Measurements from ENCODE around the gene ITPR3.

The ITPR3 gene

DNA sequence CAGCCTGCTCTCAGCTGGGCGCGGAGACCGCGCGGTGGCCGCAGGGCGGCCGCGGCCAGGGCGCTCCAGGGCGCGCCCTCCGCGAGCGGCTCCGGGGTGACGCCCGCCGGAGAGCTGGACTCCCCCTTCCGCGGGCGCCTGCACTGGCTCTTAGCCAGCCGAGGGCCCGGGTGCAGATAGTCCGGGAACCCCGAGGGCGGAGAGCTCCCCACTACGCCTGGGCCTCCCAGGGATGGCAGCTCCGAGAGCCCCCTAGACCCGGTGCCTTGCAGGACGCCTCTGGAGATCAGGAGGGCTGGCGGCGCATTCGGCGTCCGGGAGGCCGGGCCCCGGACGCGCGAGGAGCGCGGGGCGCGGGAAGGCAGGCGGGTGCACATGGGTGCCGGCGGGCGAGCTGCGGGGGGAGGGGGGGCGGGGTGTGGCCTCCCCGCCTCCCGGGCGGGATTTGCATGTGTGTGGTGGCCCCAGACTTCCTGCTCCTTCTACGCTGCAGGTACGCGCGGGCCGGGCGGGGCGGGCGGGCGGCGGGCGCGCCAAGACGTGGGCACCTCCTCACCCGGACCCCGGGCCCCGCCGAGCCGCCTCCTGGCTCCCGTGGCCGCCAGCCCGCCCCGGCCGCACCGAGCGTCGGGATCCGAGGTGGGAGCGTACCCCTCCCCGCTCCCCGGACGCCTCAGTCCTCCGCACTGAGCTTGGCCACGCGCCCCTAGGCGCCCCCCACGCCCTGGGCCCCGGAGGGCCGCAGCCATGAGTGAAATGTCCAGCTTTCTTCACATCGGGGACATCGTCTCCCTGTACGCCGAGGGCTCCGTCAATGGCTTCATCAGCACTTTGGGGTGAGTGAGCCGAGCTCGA is at the start of gene ITPR3:
Gene ITPR3, plus strand, starts transcription at position 467 of the 855 bp plus-strand sequence. Its CDS starts 281 bp downstream, at position 748.
- DNase-seq: peak; percentile 57

DNA sequence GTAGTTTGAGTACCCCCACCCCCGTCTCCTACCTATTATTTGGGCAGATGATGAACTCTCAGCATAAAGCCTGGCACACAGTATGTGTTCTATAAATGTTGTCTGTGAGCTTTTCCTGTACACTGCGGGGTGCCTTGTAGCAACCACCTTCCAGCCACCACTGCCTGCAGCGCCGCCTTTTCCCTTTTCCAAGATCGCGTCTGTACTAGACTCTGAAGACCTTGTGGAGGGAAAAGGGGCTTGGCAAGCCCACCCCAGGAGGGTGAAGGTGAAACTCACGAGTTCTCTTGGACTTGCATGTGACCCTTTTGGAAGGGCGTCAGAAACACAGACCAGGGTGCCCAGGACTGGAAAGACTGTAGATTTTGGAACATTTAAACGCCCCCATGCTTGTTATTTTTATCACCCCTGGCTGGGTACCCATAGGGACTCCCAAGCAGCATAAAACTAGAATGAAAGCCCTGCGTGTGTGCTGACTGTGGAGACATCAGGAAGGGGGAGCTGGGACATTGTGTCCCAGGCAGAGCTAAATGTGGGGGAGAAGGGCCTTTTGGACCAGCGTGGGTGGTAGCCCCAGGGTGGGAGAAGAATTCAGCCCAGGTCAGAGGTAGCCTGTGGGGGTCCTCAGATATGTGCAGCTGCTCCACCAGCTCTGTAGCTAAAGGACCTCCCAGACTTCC is 49.3 kb upstream of the ITPR3 start:
- no peak for DNase-seq

DNA sequence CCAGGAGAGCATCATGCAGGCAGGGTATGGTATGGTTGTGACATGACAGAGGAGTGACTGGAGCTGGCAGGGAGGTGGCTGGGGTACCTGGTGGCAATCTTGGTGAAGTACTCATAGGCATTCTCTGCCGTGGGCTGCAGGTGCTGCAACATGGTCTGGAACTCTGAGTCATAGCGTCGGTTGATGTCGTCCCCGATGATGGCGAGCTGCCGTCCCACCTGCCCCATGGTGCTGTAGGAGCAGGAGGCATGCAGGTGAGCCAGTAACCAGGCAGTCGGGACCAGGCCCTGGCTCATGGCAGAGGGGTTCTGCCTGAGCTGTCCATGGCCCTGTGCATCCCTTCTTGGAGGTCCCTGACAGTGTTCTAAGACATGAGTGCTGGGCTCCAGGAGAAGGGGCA is 45.9 kb upstream of the ITPR3 start:
- DNase-seq: no peak

DNA sequence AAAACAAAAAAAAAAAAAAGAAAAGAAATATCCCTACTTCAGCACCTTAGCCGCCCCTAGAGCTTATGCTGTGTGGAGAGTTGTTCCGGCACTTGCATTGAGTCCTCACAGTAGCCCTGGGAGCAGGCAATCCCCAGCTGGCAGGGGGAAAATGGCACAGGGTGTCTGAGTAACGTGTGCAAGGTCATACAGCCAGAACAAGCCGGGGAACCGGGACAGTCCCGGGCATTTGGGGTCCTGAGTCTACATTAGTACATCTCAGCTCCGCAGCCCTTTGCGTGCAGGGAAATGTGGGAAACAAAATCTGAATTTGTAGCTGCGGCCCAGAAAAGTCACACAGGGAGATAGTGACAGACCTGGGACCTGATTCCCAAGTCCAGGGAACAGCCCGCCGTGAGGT is 44.5 kb upstream of the ITPR3 start:
- DNase-seq: no peak

DNA sequence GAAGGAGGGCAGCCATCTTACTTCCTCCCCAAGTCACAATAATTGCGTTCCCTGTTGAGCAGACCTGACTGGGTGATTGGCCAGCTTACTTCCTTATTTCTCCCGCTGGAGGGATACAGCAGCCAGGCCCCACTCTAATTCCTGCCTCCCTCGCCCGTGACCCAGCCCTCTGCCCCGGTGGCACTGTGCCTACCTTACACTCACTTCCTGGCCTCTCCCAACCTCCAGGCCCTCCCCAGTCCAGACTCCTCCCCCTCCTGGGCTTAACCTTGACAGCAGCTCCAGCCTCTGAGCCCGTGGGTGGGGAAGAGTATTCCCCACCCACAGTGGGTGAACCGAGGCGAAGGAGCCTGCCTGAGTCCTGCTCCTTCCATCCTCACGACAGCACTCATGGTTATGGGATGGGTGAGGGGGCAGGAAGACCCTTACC is 44.0 kb upstream of the ITPR3 start:
- DNase-seq: no peak

DNA sequence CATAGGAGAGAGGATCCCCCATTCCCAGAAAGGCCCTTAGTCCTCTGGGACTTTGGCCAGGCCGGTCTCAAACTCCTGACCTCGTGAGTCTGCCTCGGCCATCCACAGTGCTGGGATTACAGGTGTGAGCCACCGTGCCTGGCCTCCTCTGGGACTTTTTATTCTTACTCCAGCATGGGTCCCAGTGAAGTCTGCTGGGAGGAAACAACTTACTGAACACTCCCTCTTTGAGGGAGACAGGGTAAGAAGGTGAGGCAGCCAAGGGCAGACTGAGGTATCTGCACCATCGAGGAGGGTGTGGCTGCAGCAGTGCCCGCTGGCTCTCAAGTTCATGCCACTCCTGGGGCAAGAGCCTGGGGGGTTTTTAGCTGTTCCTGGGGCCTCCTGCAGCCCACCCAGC is 43.4 kb upstream of the ITPR3 start:
- no peak for DNase-seq

DNA sequence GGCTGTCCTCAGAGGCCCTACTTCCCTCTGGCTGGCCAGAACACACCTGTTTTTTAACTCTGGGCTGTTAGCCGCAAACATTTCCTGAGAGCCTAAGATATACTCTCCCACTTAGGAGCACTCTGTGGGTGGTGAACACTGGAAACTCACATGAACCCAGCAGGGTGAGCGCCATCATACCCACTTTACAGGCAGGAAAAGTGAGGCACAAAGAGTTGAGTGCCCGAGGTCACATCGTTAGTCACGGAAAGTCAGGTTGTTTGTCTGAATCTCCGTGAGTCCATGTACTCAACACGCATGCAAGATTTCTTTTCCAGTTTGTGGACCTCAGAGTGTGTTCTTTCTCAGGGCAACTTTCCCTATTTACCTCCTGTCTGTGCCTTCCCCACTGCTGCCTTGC is 43.0 kb upstream of the ITPR3 start:
- no peak for DNase-seq

DNA sequence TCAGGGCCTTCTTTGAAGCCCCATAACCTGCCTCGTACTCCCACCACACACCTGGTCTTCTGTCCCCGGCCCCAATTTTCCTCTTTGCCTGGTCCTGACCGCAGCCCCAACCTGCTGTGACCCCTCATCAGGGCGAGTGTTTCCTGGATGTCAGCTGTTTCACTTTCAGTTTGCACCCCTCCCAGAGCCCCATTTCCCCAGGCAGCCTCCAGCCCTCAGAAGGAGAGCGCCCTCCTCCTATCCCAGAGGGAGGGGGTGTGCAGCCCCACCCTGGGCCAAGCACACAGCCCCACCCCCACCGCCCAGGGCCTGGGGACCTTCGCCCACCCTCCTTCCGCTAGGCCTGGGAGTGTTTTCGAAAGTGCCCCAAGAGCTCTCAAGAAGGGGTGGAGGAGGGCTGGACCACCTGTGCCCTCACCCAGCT is 42.5 kb upstream of the ITPR3 start:
- DNase-seq: no peak

DNA sequence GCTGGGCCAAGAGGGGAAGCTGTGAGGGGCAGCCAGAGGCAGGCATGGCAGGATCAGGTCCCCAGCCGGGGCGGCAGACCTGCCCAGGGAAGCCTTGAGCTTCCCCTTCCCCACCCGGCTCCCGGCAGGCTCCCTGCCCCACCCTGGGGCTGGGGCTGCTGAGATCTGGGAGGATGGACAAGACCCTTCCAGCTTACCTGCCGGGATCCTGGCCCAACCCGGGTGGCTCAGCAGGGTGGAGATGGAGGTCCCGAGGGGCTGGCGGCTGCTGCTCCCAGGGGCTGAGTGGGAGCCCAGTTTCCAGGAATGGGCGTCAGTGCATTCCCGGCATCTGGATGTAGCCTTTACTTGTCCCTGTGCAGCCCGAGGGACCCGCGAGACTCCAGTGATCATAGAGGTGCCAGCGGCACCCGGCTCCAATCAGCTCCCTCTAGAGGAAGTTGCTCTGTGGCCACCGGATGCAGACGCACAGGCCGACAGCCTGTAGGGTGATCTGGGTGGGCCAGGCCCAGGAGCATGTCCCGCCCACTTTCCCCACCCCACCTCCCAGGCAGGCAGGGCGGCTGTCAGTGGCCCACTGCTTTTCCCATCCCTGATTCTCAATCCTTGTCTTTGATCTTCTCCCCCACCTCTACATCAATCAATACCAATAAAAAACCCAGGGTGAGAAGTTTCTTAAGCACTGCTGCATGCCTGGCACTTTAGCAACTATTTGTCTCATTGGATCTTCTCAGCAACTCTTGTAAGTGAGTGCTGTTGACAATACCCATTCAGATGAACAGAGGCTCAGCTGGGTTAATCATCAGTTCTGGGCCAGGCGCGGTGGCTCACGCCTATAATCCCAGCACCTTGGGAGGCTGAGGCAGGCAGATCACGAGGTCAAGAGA is 41.1 kb upstream of the ITPR3 start, which contains the start of gene BAK1:
Gene BAK1, minus strand, starts transcription at position 449 of the 887 bp plus-strand sequence. CDS start 2,672 bp downstream, outside the sequence.
- DNase-seq: peak; percentile 91

DNA sequence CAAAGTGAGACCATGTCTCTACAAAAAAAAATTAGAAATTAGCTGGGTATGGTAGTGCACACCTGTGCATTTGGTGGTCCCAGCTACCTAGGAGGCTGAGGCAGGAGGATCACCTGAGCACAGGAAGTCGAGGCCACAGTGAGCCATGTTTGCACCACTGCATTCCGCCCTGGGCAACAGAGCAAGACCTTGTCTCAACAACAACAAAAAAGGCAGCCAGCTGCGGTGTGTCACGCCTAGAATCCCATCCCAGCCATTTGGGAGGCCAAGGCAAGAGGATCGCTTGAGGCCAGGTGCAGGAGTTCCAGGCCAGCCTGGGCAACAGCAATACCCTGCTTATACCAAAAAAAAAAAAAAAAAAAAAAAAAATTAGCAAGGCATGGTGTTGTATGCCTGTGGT is 39.9 kb upstream of the ITPR3 start:
- DNase-seq: no peak

DNA sequence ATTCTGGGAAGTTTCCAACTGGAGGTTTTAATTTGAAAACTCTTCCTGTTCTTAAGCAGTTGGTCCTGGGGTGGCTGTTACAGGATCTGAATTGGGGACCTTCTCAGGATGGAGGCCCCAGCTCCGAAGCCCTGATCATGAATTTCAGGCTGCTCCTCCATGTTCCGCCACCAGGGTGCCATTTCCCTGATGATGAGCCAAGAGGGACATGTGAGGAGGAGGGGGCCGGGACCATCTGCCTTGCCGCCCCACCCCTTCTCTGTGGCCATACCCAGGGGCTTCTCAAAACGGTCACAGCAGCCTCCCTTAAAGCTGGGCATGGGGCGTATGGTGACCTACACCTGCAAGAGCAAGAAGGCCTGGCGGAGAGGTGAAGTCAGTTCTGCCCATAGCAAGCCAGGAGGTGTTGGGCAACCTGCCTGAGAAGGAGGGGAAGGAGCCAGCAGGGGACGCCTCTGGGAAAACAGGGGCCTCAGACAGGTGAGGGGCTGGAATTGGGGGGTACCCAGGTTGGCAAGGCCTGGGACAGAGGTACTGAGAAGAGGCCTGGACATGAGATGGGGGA is 37.4 kb upstream of the ITPR3 start:
- DNase-seq: no peak

DNA sequence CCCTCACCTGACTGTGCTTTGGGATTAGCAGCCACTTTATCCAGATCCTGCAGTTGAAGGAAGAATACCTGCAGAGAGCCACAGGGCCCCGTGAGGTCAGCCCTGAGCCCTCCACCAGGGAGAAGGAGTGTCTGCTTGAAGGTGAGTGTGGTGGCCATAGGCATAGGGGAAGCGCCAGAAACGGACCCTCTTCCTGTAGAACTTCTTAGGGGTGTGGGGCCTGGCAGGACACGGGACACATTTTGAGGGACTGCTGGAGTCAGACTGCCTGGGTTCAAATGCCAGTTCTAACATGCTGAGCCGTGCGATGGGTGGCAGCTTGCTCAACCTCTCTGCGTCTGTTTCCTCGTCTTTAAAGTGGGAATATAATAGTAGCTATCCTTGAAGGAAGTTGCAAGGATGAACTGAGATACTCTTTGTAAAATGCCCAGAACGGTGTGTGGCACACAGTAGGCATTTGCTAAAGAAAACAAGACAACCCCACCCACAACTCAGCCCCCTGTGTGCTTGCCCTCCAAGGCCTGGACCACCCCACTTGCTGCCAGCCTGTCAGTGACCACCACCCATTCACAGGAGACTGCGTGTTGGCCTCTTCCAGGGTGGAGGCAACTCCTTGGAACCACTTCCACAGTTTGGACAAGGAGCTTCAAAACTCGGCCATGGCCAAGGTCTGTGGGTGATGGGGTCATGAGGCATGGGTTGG is 36.3 kb upstream of the ITPR3 start:
- DNase-seq: no peak

DNA sequence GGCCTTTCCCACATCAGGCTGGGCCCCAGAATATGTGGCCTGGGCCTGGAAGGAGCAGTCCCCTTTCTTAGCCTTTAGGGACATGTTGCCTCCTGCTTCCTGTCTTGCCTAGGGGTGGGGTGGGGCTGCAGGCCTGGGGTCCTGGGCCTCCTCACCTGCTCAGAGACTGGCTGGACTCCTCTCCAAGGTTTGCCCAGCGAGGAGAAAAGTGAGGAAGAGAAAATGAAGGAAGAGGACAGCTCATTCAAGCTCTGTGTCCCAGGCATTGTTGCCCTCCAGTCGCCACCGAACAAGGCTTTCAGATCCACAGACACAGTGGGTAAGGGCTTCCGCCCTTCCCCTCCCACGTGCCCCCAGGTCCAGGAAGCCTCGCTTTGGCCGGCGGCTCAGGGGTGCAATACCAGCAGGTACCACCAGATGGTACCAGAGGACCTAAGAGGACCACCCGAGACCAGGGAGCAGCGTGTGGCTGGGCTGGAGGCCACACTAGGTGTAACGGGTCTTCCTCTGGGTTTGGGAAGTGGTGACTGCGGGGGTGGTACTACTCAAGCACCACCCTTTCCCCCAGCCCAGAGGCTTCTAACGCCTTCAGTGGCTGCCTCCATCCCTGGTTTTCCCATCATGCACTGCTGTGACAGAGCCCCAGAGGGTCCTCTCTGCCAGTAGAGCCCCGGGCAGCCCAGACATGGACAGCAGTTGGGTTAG is 35.6 kb upstream of the ITPR3 start:
- peak; percentile 46 for DNase-seq

DNA sequence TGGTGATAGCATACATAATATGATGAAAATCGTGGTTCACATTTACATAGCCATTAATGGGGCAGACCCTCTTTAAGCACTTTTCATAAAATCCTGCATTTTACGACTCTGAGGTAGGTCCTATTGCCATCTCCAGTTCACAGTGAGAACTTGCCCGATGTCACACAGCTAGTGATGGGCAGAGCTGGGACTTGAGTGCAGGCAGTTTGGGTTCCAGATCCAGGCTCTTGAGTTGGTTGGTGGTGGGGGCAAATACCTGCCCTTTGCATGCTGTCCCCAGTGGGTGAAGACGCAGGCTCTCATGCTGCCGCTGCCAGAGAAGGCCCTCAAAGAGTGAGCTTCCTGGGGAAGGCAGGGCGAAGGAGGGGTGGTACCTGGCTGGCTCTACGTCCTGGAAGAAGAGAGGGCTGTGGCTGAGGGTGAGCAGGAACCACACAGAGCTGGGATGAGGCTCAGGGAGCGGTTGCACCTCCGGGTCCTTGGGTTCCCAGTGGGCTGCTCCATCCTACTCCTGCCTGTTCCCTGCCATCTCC is 34.9 kb upstream of the ITPR3 start:
- DNase-seq: no peak

DNA sequence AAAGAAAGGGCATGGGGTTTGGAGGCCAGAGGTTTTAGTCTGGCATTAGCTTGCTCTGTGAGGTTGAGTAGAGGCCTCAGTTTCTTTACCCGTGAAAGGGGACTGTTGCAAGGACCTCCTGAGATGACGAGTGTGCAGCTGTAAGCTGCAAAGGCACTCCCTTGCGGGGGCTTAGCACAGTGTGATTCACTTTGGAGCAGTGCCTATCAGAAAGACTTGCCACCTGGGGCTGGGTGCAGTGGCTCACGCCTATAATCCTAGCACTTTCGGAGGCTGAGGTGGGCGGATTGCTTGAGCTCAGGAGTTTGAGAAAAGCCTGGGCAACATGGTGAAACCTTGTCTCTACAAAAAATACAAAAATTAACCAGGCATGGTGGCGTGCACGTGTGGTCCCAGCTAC is 33.6 kb upstream of the ITPR3 start:
- DNase-seq: no peak

DNA sequence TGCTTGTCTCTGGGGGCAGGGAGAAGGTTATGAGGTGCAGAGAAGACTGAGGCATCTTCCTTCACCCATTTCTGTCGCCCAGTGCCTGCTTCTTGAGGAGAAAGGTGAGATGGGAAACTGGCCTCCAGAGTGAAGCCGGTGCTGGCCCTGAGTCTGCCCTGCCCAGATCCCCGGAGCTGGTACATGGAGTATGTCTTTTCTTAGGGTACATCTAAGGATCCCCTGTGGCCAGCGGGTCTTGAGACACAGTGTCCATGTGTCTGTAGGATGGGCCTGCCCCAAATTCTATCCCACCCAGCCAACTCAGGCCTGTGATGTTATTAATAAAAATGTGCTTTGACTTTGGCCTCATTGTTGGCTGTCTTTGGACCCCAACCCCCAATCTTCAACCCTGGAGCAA is 32.2 kb upstream of the ITPR3 start:
- DNase-seq: no peak

DNA sequence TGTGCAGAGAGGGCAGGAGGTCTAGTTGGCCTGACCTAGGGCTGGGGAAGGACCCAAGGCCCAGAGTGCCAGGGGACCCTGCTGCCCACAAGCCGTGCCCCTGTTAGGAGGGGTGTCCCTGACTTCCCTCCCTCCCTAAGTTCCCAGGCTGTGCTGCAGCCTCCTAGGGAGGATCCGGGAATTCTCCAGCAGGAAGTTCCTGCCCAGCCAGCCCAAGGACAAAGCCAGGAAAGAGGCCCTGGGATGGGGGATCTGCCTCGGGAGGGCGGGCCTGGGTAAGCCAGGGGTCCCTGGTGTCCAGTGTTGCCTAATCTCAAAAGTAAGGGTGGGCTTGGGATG is 31.8 kb upstream of the ITPR3 start:
- DNase-seq: no peak

DNA sequence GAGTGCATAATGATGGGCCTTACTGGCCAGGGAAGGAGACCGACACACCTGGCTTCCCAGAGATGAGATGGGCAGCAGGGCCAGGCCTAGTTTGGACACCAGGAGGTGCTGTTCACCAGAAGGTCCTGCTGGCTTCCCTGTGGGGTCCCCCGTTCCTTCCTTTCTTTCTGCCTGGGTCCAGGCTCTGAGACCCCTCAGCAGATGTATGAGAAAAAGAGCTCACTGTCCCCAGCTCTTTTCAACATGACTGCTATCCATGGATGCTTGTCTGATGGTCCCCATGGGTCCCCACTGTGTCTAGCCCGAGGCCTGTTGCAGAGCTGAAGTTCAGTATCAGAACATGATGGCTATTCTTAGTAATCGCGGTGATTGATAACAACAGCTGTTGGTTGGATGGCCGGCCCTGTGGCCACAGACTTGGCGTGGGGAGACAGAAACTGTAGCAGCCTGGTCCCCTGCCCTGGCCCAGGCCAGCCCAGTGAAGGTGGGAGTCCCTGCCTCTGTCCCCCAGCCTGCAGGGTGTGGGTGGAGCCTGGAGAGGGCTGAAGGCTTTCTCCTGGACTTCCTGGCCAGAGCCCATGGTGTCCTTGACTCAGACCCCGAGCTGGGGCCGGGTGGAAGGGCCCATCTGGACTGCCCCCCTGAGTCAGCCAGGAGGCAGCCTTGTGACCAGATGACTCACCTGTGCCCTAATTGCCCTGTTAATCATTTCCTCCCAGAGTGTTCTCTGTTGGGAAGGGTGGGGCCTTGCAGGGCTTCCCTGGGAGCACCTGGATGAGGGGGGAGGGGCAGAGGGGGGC is 31.2 kb upstream of the ITPR3 start:
- peak; percentile 7 for DNase-seq

DNA sequence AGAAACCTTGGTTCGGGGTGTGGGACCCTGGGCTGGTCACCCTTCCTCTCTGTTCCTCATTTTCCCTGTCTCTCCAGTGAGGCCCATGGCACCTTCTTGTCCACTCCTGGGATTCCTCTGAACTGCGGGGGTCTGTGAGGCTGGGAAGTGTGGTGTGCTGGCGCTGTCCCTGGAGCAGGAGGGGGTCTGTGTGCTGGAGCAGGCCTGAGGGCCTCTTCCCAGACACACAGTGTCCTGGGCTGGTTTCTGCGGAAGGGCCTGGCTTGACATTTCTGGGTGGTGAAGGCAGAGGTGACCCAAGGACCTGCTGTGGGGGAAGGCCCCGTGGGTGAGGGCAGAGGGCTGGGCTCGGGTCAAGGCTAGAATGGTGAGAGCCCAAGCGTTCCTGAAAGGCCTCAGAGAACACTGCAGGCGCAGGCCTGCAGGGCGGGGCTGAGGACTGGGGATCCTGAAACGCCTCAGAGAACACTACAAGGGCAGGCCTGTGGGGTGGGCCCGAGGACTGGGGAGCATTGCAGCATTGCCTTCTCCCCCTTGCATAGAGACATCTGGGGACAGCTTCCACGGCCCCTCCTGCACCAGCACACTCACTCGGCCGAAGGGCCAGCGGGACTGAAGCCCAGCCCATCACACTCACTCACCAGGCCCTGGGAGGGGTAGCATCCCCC is 30.5 kb upstream of the ITPR3 start:
- no peak for DNase-seq

Data from DMS79 (cell line).